IPS-18c (cell line): ENCODE measurements around the gene UMAD1.

Experiments
- H3K4me3 ChIP-seq: 2 replicates; pipeline ENCODE4 v1.7.0; 2013; ENCODE audit warnings: low read depth, mild to moderate bottlenecking, low read length, moderate library complexity; ENCODE audit not compliant: insufficient read depth
- H3K9me3 ChIP-seq: one replicate; pipeline ENCODE4 v1.6.1; 2013; ENCODE audit warnings: mild to moderate bottlenecking, low read length, moderate library complexity; ENCODE audit not compliant: control insufficient read depth, insufficient read depth

The UMAD1 gene

GRCh38 chr7:7703427-7703826 lies 62.9 kb downstream of the UMAD1 start:
- Histone ChIP-seq H3K9me3 (no peaks in the 10 kb centered on the region), H3K4me3 (no peak overlapping the region)

GRCh38 chr7:7704867-7705266 lies 64.3 kb downstream of the UMAD1 start:
- Histone ChIP-seq H3K9me3 (no peaks in the 10 kb centered on the region), H3K4me3 (no peak overlapping the region)

GRCh38 chr7:7705318-7705717 lies 64.8 kb downstream of the UMAD1 start:
- no peaks in the 10 kb centered on the region for H3K9me3 ChIP-seq
- no peak overlapping the region for H3K4me3 ChIP-seq

- H3K9me3 ChIP-seq = no peaks in the 10 kb centered on the region
- H3K4me3 ChIP-seq = no peak overlapping the region
Observed at GRCh38 chr7:7706101-7706511, 65.6 kb downstream of the UMAD1 start.

- no peaks in the 10 kb centered on the region for H3K9me3 ChIP-seq
- H3K4me3 ChIP-seq = no peak overlapping the region
Observed at GRCh38 chr7:7706556-7707172, 66.1 kb downstream of the UMAD1 start.

GRCh38 chr7:7707246-7707645 lies 66.7 kb downstream of the UMAD1 start:
- Histone ChIP-seq H3K4me3 (no peak overlapping the region), H3K9me3 (no peaks in the 10 kb centered on the region)

- H3K4me3 ChIP-seq = no peak overlapping the region
Observed at GRCh38 chr7:7707806-7708205, 67.3 kb downstream of the UMAD1 start.

GRCh38 chr7:7709291-7709690 lies 68.7 kb downstream of the UMAD1 start:
- H3K4me3 ChIP-seq = no peak overlapping the region
- no peaks in the 10 kb centered on the region for H3K9me3 ChIP-seq

More at GRCh38 chr7:7707806-7708205, 67.3 kb downstream of the UMAD1 start:
- no peaks in the 10 kb centered on the region for H3K9me3 ChIP-seq

- H3K9me3 ChIP-seq = no peaks in the 10 kb centered on the region
- H3K4me3 ChIP-seq = no peak overlapping the region
Observed at GRCh38 chr7:7710469-7710868, 69.9 kb downstream of the UMAD1 start.

GRCh38 chr7:7713730-7714129 lies 73.2 kb downstream of the UMAD1 start:
- H3K9me3 ChIP-seq = no peaks in the 10 kb centered on the region
- no peak overlapping the region for H3K4me3 ChIP-seq

GRCh38 chr7:7718492-7718891 lies 77.9 kb downstream of the UMAD1 start, which contains the start of gene RPA3:
RPA3 (minus strand) TSS chr7:7718607; CDS start chr7:7640418, 78,189 bp downstream.
- no peak within 1 kb of the TSS for H3K4me3 ChIP-seq
- no peaks in the 10 kb centered on the region for H3K9me3 ChIP-seq

- no peak overlapping the region for H3K4me3 ChIP-seq
- H3K9me3 ChIP-seq = no peaks in the 10 kb centered on the region
Observed at GRCh38 chr7:7719236-7719635, 78.7 kb downstream of the UMAD1 start.

GRCh38 chr7:7720193-7720592 lies 79.6 kb downstream of the UMAD1 start:
- H3K9me3 ChIP-seq = no peaks in the 10 kb centered on the region
- H3K4me3 ChIP-seq = no peak overlapping the region

- Histone ChIP-seq H3K9me3 (no peaks in the 10 kb centered on the region), H3K4me3 (no peak overlapping the region)
Observed at GRCh38 chr7:7720750-7721621, 80.4 kb downstream of the UMAD1 start.

GRCh38 chr7:7731732-7732131 lies 91.2 kb downstream of the UMAD1 start:
- H3K4me3 ChIP-seq = no peak overlapping the region

GRCh38 chr7:7732621-7733281 lies 92.2 kb downstream of the UMAD1 start:
- H3K9me3 ChIP-seq = no peaks in the 10 kb centered on the region
- no peak overlapping the region for H3K4me3 ChIP-seq

More at GRCh38 chr7:7731732-7732131, 91.2 kb downstream of the UMAD1 start:
- H3K9me3 ChIP-seq = no peaks in the 10 kb centered on the region

- no peak overlapping the region for H3K4me3 ChIP-seq
- H3K9me3 ChIP-seq = no peaks in the 10 kb centered on the region
Observed at GRCh38 chr7:7736671-7737070, 96.1 kb downstream of the UMAD1 start.

- no peak overlapping the region for H3K4me3 ChIP-seq
- no peaks in the 10 kb centered on the region for H3K9me3 ChIP-seq
Observed at GRCh38 chr7:7737674-7738073, 97.1 kb downstream of the UMAD1 start.
